ENCODE results near the gene MYO9B. TPM values are rescaled to one million over a fixed set of nuclear protein-coding genes. Genes with fewer than 3 reads are reported as not detected.
"Not testable (repeated sequence)": the region's sequence is repeated elsewhere in the genome, so short reads cannot be mapped to it uniquely, and the experiment has no call there.

MYO9B gene
- polyA plus RNA-seq, 3 donors from 2014 or later, result 5.9 to 33.8 (median 6.0) TPM

GRCh38 chr19:17086834-17087233, 11.3 kb downstream of the MYO9B start:
- Mint-ChIP-seq H3K9me3 (no peaks in the 10 kb centered on the region), H3K27me3 (ENCODE audit: low read depth in 3 of 3) (peaks cover 0 to 20% (median 1%) of the 10 kb centered on the region in 3 donors), H3K4me1 (peaks cover 60 to 70% of the 10 kb centered on the region in 2 donors), H3K27ac (peak overlapping the region in 3 of 6 donors; percentile 40 to 48 (median 45)), H3K4me3 (no peak overlapping the region), H3K36me3 (peaks cover 0 to 4% (median 0%) of the 10 kb centered on the region in 3 donors)
- no peak for DNase-seq

GRCh38 chr19:17088552-17088951, 13.0 kb downstream of the MYO9B start:
- no peaks in the 10 kb centered on the region for H3K9me3 Mint-ChIP-seq
- H3K36me3 Mint-ChIP-seq, result peaks cover 0 to 4% (median 0%) of the 10 kb centered on the region in 3 donors
- no peak overlapping the region for H3K4me3 Mint-ChIP-seq
- peak overlapping the region; percentile 1 to 86 (median 56) for H3K27ac Mint-ChIP-seq
- DNase-seq, result no peak
- peaks cover 55 to 63% of the 10 kb centered on the region in 2 donors for H3K4me1 Mint-ChIP-seq
- H3K27me3 Mint-ChIP-seq (ENCODE audit: low read depth in 3 of 3), result peaks cover 0 to 18% (median 1%) of the 10 kb centered on the region in 3 donors

- H3K36me3 Mint-ChIP-seq, result peaks cover 0 to 4% (median 0%) of the 10 kb centered on the region in 3 donors
- H3K27me3 Mint-ChIP-seq (ENCODE audit: low read depth in 3 of 3), result peaks cover 0 to 17% (median 1%) of the 10 kb centered on the region in 3 donors
- DNase-seq, result peak in 2 of 3 donors; percentile 42 to 56
- no peaks in the 10 kb centered on the region for H3K9me3 Mint-ChIP-seq
- H3K4me1 Mint-ChIP-seq, result peaks cover 58 to 69% of the 10 kb centered on the region in 2 donors
- H3K4me3 Mint-ChIP-seq, result peak overlapping the region; percentile 2 to 72 (median 21)
- peak overlapping the region; percentile 76 to 90 (median 81) for H3K27ac Mint-ChIP-seq
Measured at GRCh38 chr19:17090583-17090982, 15.0 kb downstream of the MYO9B start.

GRCh38 chr19:17091758-17092333, 16.3 kb downstream of the MYO9B start:
- peaks cover 62 to 71% of the 10 kb centered on the region in 2 donors for H3K4me1 Mint-ChIP-seq

GRCh38 chr19:17092696-17093095, 17.1 kb downstream of the MYO9B start:
- Mint-ChIP-seq H3K4me3 (no peak overlapping the region), H3K9me3 (no peaks in the 10 kb centered on the region), H3K4me1 (peaks cover 62 to 72% of the 10 kb centered on the region in 2 donors), H3K27me3 (ENCODE audit: low read depth in 3 of 3) (peaks cover 0 to 18% (median 0%) of the 10 kb centered on the region in 3 donors), H3K36me3 (peaks cover 0 to 3% (median 0%) of the 10 kb centered on the region in 3 donors), H3K27ac (peak overlapping the region in 1 of 6 donors; percentile 35)
- no peak for DNase-seq

More at GRCh38 chr19:17091758-17092333, 16.3 kb downstream of the MYO9B start:
- Mint-ChIP-seq H3K4me3 (peak overlapping the region in 1 of 5 donors; percentile 42), H3K9me3 (no peaks in the 10 kb centered on the region), H3K27me3 (ENCODE audit: low read depth in 3 of 3) (peaks cover 0 to 19% (median 0%) of the 10 kb centered on the region in 3 donors), H3K27ac (peak overlapping the region in 4 of 6 donors; percentile 4 to 66 (median 24)), H3K36me3 (peaks cover 0 to 7% (median 0%) of the 10 kb centered on the region in 3 donors)
- peak in 2 of 3 donors; percentile 19 to 22 for DNase-seq

- Mint-ChIP-seq H3K4me1 (peaks cover 63 to 73% of the 10 kb centered on the region in 2 donors), H3K27me3 (ENCODE audit: low read depth in 3 of 3) (peaks cover 0 to 14% (median 3%) of the 10 kb centered on the region in 3 donors), H3K27ac (peak overlapping the region in 4 of 6 donors; percentile 4 to 51 (median 33))
- not testable (repeated sequence) for DNase-seq, H3K4me3 Mint-ChIP-seq, H3K36me3 Mint-ChIP-seq, H3K9me3 Mint-ChIP-seq
Measured at GRCh38 chr19:17094694-17095093, 19.1 kb downstream of the MYO9B start.

GRCh38 chr19:17095141-17095919, 19.8 kb downstream of the MYO9B start:
- peak overlapping the region in 5 of 6 donors; percentile 30 to 70 (median 43) for H3K27ac Mint-ChIP-seq
- peaks cover 0 to 7% (median 0%) of the 10 kb centered on the region in 3 donors for H3K36me3 Mint-ChIP-seq
- H3K9me3 Mint-ChIP-seq, result no peaks in the 10 kb centered on the region
- peaks cover 0 to 11% (median 4%) of the 10 kb centered on the region in 3 donors for H3K27me3 Mint-ChIP-seq (ENCODE audit: low read depth in 3 of 3)
- peaks cover 60 to 69% of the 10 kb centered on the region in 2 donors for H3K4me1 Mint-ChIP-seq
- DNase-seq, result no peak
- H3K4me3 Mint-ChIP-seq, result peak overlapping the region in 1 of 5 donors; percentile 3

- Mint-ChIP-seq H3K27me3 (ENCODE audit: low read depth in 3 of 3) (peaks cover 4 to 13% (median 9%) of the 10 kb centered on the region in 3 donors), H3K9me3 (no peaks in the 10 kb centered on the region), H3K27ac (peak overlapping the region in 3 of 6 donors; percentile 12 to 61 (median 61)), H3K4me1 (peaks cover 54 to 62% of the 10 kb centered on the region in 2 donors), H3K4me3 (no peak overlapping the region), H3K36me3 (peaks cover 6 to 14% (median 8%) of the 10 kb centered on the region in 3 donors)
- DNase-seq, result no peak
Measured at GRCh38 chr19:17097593-17098126, 22.1 kb downstream of the MYO9B start.

- Mint-ChIP-seq H3K27ac (peak overlapping the region in 4 of 6 donors; percentile 24 to 85 (median 34)), H3K4me1 (peaks cover 55 to 65% of the 10 kb centered on the region in 2 donors), H3K9me3 (no peaks in the 10 kb centered on the region), H3K36me3 (peaks cover 12 to 21% (median 13%) of the 10 kb centered on the region in 3 donors), H3K4me3 (peak overlapping the region in 1 of 5 donors; percentile 38), H3K27me3 (ENCODE audit: low read depth in 3 of 3) (peaks cover 4 to 16% (median 14%) of the 10 kb centered on the region in 3 donors)
- no peak for DNase-seq
Measured at GRCh38 chr19:17098326-17098725, 22.7 kb downstream of the MYO9B start.

- no peak for DNase-seq
- Mint-ChIP-seq H3K4me1 (peaks cover 57 to 64% of the 10 kb centered on the region in 2 donors), H3K9me3 (no peaks in the 10 kb centered on the region), H3K36me3 (peaks cover 14 to 24% (median 23%) of the 10 kb centered on the region in 3 donors), H3K27ac (peak overlapping the region in 1 of 6 donors; percentile 74), H3K4me3 (no peak overlapping the region), H3K27me3 (ENCODE audit: low read depth in 3 of 3) (peaks cover 4 to 16% (median 12%) of the 10 kb centered on the region in 3 donors)
Measured at GRCh38 chr19:17101686-17102628, 26.4 kb downstream of the MYO9B start.

GRCh38 chr19:17103177-17103576, 27.6 kb downstream of the MYO9B start:
- no peaks in the 10 kb centered on the region for H3K9me3 Mint-ChIP-seq
- H3K27me3 Mint-ChIP-seq (ENCODE audit: low read depth in 3 of 3), result peaks cover 4 to 16% (median 12%) of the 10 kb centered on the region in 3 donors
- H3K4me1 Mint-ChIP-seq, result peaks cover 59 to 64% of the 10 kb centered on the region in 2 donors

GRCh38 chr19:17104679-17105078, 29.1 kb downstream of the MYO9B start:
- H3K4me3 Mint-ChIP-seq, result no peak overlapping the region
- H3K9me3 Mint-ChIP-seq, result no peaks in the 10 kb centered on the region
- peaks cover 4 to 12% (median 8%) of the 10 kb centered on the region in 3 donors for H3K27me3 Mint-ChIP-seq (ENCODE audit: low read depth in 3 of 3)
- DNase-seq, result no peak
- H3K36me3 Mint-ChIP-seq, result peaks cover 14 to 24% (median 18%) of the 10 kb centered on the region in 3 donors
- peak overlapping the region in 1 of 6 donors; percentile 45 for H3K27ac Mint-ChIP-seq
- H3K4me1 Mint-ChIP-seq, result peaks cover 53 to 58% of the 10 kb centered on the region in 2 donors

More at GRCh38 chr19:17103177-17103576, 27.6 kb downstream of the MYO9B start:
- Mint-ChIP-seq H3K27ac (peak overlapping the region; percentile 32 to 73 (median 44)), H3K4me3 (no peak overlapping the region), H3K36me3 (peaks cover 14 to 24% (median 23%) of the 10 kb centered on the region in 3 donors)
- peak in 1 of 3 donors; percentile 18 for DNase-seq

Measured in immature natural killer cell (primary cell).